ENCODE measurements around the gene BTBD1.

Gene BTBD1

GRCh38 chr15:82999905-83000671 lies 67.0 kb downstream of the BTBD1 start:
- ATAC-seq: peak; percentile 93
- TF ChIP-seq ZNF565 (CRISPR knock-in tag; conservative IDR thresholded peaks at IDR 0.05; ENCODE audit: low read depth) (no peak), ISL1 (CRISPR knock-in tag; IDR thresholded peaks at IDR 0.05) (no peak), PPARA (CRISPR knock-in tag; IDR thresholded peaks at IDR 0.05; ENCODE audit: borderline replicate concordance) (no peak), ZFP30 (CRISPR knock-in tag; IDR thresholded peaks at IDR 0.05) (no peak), TCF4 (CRISPR knock-in tag; IDR thresholded peaks at IDR 0.05; ENCODE audit: borderline replicate concordance) (no peak), OSR1 (CRISPR knock-in tag; IDR thresholded peaks at IDR 0.05) (no peak), ZNF8 (CRISPR knock-in tag; IDR thresholded peaks at IDR 0.05) (no peak), TOX (CRISPR knock-in tag; IDR thresholded peaks at IDR 0.05; ENCODE audit: borderline replicate concordance) (no peak), PATZ1 (CRISPR knock-in tag; IDR thresholded peaks at IDR 0.05; ENCODE audit: borderline replicate concordance) (no peak)
- TF ChIP-seq, protein P1, sequence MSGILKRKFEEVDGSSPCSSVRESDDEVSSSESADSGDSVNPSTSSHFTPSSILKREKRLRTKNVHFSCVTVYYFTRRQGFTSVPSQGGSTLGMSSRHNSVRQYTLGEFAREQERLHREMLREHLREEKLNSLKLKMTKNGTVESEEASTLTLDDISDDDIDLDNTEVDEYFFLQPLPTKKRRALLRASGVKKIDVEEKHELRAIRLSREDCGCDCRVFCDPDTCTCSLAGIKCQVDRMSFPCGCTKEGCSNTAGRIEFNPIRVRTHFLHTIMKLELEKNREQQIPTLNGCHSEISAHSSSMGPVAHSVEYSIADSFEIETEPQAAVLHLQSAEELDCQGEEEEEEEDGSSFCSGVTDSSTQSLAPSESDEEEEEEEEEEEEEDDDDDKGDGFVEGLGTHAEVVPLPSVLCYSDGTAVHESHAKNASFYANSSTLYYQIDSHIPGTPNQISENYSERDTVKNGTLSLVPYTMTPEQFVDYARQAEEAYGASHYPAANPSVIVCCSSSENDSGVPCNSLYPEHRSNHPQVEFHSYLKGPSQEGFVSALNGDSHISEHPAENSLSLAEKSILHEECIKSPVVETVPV (CRISPR knock-in tag; IDR thresholded peaks at IDR 0.05): no peak
- TF ChIP-seq, protein P2, sequence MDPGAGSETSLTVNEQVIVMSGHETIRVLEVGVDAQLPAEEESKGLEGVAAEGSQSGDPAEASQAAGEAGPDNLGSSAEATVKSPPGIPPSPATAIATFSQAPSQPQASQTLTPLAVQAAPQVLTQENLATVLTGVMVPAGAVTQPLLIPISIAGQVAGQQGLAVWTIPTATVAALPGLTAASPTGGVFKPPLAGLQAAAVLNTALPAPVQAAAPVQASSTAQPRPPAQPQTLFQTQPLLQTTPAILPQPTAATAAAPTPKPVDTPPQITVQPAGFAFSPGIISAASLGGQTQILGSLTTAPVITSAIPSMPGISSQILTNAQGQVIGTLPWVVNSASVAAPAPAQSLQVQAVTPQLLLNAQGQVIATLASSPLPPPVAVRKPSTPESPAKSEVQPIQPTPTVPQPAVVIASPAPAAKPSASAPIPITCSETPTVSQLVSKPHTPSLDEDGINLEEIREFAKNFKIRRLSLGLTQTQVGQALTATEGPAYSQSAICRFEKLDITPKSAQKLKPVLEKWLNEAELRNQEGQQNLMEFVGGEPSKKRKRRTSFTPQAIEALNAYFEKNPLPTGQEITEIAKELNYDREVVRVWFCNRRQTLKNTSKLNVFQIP (CRISPR knock-in tag; IDR thresholded peaks at IDR 0.05; ENCODE audit: borderline replicate concordance, low read depth): no peak

- no peak for TF ChIP-seq TSHZ2 (CRISPR knock-in tag; IDR thresholded peaks at IDR 0.05)
- TF ChIP-seq ARNTL (CRISPR knock-in tag; IDR thresholded peaks at IDR 0.05; ENCODE audit: borderline replicate concordance, low read depth): no peak
- TF ChIP-seq ZNF70 (CRISPR knock-in tag; IDR thresholded peaks at IDR 0.05): no peak
- no peak for TF ChIP-seq OSR1 (CRISPR knock-in tag; IDR thresholded peaks at IDR 0.05)
- no peak for TF ChIP-seq SNAI2 (CRISPR knock-in tag; IDR thresholded peaks at IDR 0.05)
- TF ChIP-seq ESRRG (CRISPR knock-in tag; IDR thresholded peaks at IDR 0.05): no peak
- no peak for TF ChIP-seq TOX (CRISPR knock-in tag; IDR thresholded peaks at IDR 0.05; ENCODE audit: borderline replicate concordance)
- no peak for TF ChIP-seq PPARA (CRISPR knock-in tag; IDR thresholded peaks at IDR 0.05; ENCODE audit: borderline replicate concordance)
- no peak for TF ChIP-seq ISL1 (CRISPR knock-in tag; IDR thresholded peaks at IDR 0.05)
- no peak for TF ChIP-seq CSDC2 (CRISPR knock-in tag; IDR thresholded peaks at IDR 0.05)
- TF ChIP-seq, protein P2 (CRISPR knock-in tag; IDR thresholded peaks at IDR 0.05; ENCODE audit: borderline replicate concordance, low read depth): no peak
These were observed 67.6 kb downstream of the BTBD1 start for GRCh38 chr15:82999426-82999825.

GRCh38 chr15:82995938-82996337 lies 71.1 kb downstream of the BTBD1 start:
- TF ChIP-seq, protein P1 (CRISPR knock-in tag; IDR thresholded peaks at IDR 0.05): no peak
- no peak for TF ChIP-seq CSDC2 (CRISPR knock-in tag; IDR thresholded peaks at IDR 0.05)
- TF ChIP-seq ISL1 (CRISPR knock-in tag; IDR thresholded peaks at IDR 0.05): no peak
- TF ChIP-seq, protein P2 (CRISPR knock-in tag; IDR thresholded peaks at IDR 0.05; ENCODE audit: borderline replicate concordance, low read depth): no peak
- TF ChIP-seq TOX (CRISPR knock-in tag; IDR thresholded peaks at IDR 0.05; ENCODE audit: borderline replicate concordance): no peak
- TF ChIP-seq SNAI2 (CRISPR knock-in tag; IDR thresholded peaks at IDR 0.05): no peak
- TF ChIP-seq ZNF70 (CRISPR knock-in tag; IDR thresholded peaks at IDR 0.05): no peak
- TF ChIP-seq ARNTL (CRISPR knock-in tag; IDR thresholded peaks at IDR 0.05; ENCODE audit: borderline replicate concordance, low read depth): no peak
- no peak for TF ChIP-seq ZFP30 (CRISPR knock-in tag; IDR thresholded peaks at IDR 0.05)
- TF ChIP-seq OSR1 (CRISPR knock-in tag; IDR thresholded peaks at IDR 0.05): no peak
- no peak for TF ChIP-seq ZNF8 (CRISPR knock-in tag; IDR thresholded peaks at IDR 0.05)
- no peak for ATAC-seq

More at GRCh38 chr15:82999426-82999825, 67.6 kb downstream of the BTBD1 start:
- ATAC-seq: no peak

Data from SK-N-SH treated with all-trans-retinoic acid at 6 μM for 48 hours (cell line).